ENCODE measurements around the gene VAT1L.
A peak's percentile ranks its signal among the peaks of the same experiment; 100 is the strongest.

DNA sequence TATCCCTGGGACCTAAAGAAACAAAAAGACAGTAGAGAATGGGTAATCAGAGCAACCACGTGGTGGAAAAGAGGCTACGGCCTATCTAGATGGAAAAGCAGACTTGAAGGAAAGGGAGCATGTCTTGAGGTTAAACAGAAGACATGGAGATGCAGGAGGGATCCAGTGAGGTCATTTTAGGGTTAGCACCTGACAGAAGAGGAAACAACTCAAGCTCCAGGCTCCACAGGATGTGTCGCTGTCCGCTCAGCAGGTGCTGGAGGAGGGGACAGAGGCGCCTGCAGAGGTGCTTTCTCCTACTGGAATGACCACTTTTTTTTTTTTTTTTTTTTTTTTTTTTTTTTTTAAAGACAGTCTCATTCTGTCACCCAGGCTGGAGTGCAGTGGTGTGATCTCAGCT, 186.5 kb downstream of the VAT1L start:
- TF ChIP-seq TEAD4 (IDR thresholded peaks at IDR 0.05) (no peak), NFIC (IDR thresholded peaks at IDR 0.05) (no peak), REST (IDR thresholded peaks at IDR 0.05; ENCODE audit: low read depth) (peak; percentile 75), EP300 (IDR thresholded peaks at IDR 0.05; ENCODE audit: borderline replicate concordance) (no peak), EGR1 (IDR thresholded peaks at IDR 0.05) (no peak), YY1 (IDR thresholded peaks at IDR 0.05; ENCODE audit: low read depth) (no peak), FOXM1 (IDR thresholded peaks at IDR 0.05; ENCODE audit: borderline replicate concordance, low read depth) (no peak), CEBPB (IDR thresholded peaks at IDR 0.05) (no peak)
